Endothelial cell of umbilical vein (primary cell): Measurements from ENCODE around the gene PLBD1.

Source experiments
- EZH2 ChIP-seq: IDR thresholded peaks from 2 replicates; pipeline ENCODE4 v1.6.1; 2012; ENCODE audit warnings: borderline replicate concordance, low read depth, mild to moderate bottlenecking, moderate library complexity, low read length, inconsistent platforms; ENCODE audit not compliant: severe bottlenecking
- FOS ChIP-seq: IDR thresholded peaks from 2 replicates; pipeline ENCODE4 v1.6.1; 2011; ENCODE audit warnings: mild to moderate bottlenecking, low read length, moderate library complexity, borderline replicate concordance; ENCODE audit not compliant: insufficient read depth
- GATA2 ChIP-seq: IDR thresholded peaks from 2 replicates; pipeline ENCODE4 v1.7.0; 2011; ENCODE audit warnings: low read depth, mild to moderate bottlenecking, moderate library complexity, mixed read lengths, low read length; ENCODE audit not compliant: insufficient read length, insufficient read depth
- POLR2A ChIP-seq: IDR thresholded peaks from 2 replicates; pipeline ENCODE4 v1.6.1; 2012; ENCODE audit warnings: low read depth, mild to moderate bottlenecking, control low read depth, low read length
- POLR2AphosphoS5 ChIP-seq: IDR thresholded peaks from 2 replicates; pipeline ENCODE4 v1.6.1; 2012; ENCODE audit warnings: low read depth, mild to moderate bottlenecking, control low read depth, low read length, moderate library complexity; ENCODE audit not compliant: insufficient read depth
- TF ChIP-seq, protein P1 (sequence below), 2 donors: IDR thresholded peaks; 1 replicate in 1 of 2; 2 replicates in 1 of 2; pipeline ENCODE4 v1.5.1; 2011; ENCODE audit warnings: low read length in 2 of 2, mild to moderate bottlenecking in 2 of 2, moderate library complexity in 2 of 2, control low read depth in 1 of 2, inconsistent platforms in 1 of 2, low read depth in 1 of 2; ENCODE audit not compliant: insufficient read depth in 1 of 2; ENCODE audit errors: extremely low read depth in 1 of 2
- TF ChIP-seq, protein P2 (sequence below): IDR thresholded peaks from 2 replicates; pipeline ENCODE4 v1.6.1; 2011; ENCODE audit not compliant: insufficient read depth, insufficient read length

DNA sequence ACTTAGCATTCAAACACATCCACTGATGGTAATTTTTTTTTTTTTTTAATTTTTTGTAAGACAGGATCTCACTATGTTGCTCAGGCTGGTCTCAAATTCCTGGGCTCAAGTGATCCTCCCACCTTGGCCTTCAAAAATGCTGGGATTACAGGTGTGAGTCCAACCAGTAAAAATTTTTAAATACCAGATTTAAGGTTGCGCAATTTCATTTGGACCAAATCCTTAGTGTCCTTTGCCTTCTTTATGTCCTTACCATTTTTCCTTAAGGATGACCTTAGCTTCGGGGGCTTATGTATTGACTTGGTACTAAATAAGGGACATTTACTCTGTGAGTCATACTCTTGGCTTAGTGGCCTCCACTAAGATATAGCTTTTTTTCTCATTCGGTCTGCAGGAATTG is 4.1 kb upstream of the PLBD1 start:
- TF ChIP-seq, protein P1, sequence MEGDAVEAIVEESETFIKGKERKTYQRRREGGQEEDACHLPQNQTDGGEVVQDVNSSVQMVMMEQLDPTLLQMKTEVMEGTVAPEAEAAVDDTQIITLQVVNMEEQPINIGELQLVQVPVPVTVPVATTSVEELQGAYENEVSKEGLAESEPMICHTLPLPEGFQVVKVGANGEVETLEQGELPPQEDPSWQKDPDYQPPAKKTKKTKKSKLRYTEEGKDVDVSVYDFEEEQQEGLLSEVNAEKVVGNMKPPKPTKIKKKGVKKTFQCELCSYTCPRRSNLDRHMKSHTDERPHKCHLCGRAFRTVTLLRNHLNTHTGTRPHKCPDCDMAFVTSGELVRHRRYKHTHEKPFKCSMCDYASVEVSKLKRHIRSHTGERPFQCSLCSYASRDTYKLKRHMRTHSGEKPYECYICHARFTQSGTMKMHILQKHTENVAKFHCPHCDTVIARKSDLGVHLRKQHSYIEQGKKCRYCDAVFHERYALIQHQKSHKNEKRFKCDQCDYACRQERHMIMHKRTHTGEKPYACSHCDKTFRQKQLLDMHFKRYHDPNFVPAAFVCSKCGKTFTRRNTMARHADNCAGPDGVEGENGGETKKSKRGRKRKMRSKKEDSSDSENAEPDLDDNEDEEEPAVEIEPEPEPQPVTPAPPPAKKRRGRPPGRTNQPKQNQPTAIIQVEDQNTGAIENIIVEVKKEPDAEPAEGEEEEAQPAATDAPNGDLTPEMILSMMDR (IDR thresholded peaks at IDR 0.05; ENCODE audit: extremely low read depth in 1 of 2, insufficient read depth in 1 of 2, low read depth in 1 of 2, low read length in 2 of 2) = no peak
- TF ChIP-seq, protein P2, sequence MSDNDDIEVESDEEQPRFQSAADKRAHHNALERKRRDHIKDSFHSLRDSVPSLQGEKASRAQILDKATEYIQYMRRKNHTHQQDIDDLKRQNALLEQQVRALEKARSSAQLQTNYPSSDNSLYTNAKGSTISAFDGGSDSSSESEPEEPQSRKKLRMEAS = no peak
- TF ChIP-seq EZH2 = no peak
- no peak for TF ChIP-seq POLR2AphosphoS5
- no peak for TF ChIP-seq POLR2A
- TF ChIP-seq FOS = no peak
- TF ChIP-seq GATA2 = no peak
